ENCODE measurements around the gene RRAS2. TPM values are rescaled to one million over a fixed set of nuclear protein-coding genes. Genes with fewer than 3 reads are reported as not detected.
A peak's percentile ranks its signal among the peaks of the same experiment; 100 is the strongest.

RRAS2 gene
- total RNA-seq, 1 experiment from 2014 or later = 158 TPM

- peaks cover 0 to 3% of the 10 kb centered on the region in 2 experiments; a peak in 1 of 5 replicates for H3K9me3 Mint-ChIP-seq
- no peaks in the 10 kb centered on the region for H3K79me2 ChIP-seq (ENCODE audit: insufficient read depth, low read length)
- WGBS (ENCODE audit: extremely low coverage, insufficient read length, low lambda C conversion rate) = no CpG with 5 or more reads among the region's 4 CpGs
- H3K23me2 ChIP-seq (ENCODE audit: insufficient read length, low read depth, low read length, poor library complexity, severe bottlenecking) = no peaks in the 10 kb centered on the region
- no peaks in the 10 kb centered on the region for H3K36me3 Mint-ChIP-seq (ENCODE audit: insufficient read depth in 1 of 3, low read depth in 3 of 3)
- H2BK12ac ChIP-seq (ENCODE audit: insufficient read length, low read depth, low read length) = no peak overlapping the region
- H4K8ac ChIP-seq (replicated peaks; ENCODE audit: insufficient read length, low read depth, low read length) = no peak overlapping the region
- H3K9ac ChIP-seq (ENCODE audit: extremely low read depth, insufficient read length, low read length) = no peak overlapping the region
- H3K27ac Mint-ChIP-seq = peak overlapping the region in 2 of 3 experiments; percentile 11 to 83; a peak in 3 of 7 replicates
- H2AK5ac ChIP-seq (ENCODE audit: insufficient read length, low read length) = no peak overlapping the region
- H3K79me1 ChIP-seq (ENCODE audit: insufficient read depth, low read depth, low read length, poor library complexity, severe bottlenecking) = no peaks in the 10 kb centered on the region
- H3K27ac ChIP-seq (ENCODE audit: insufficient read length, low read depth, low read length) = no peak overlapping the region
- no peak overlapping the region for H2BK20ac ChIP-seq (ENCODE audit: low read depth, low read length, poor library complexity, severe bottlenecking)
- H3K18ac ChIP-seq (ENCODE audit: insufficient read length, low read depth, low read length) = no peak overlapping the region
- H4K20me1 ChIP-seq (ENCODE audit: control insufficient read depth, insufficient read depth, insufficient read length) = no peaks in the 10 kb centered on the region
- H2BK5ac ChIP-seq (ENCODE audit: insufficient read length, low read length) = no peak overlapping the region
- H3K23ac ChIP-seq (ENCODE audit: insufficient read length, low read depth, low read length) = no peak overlapping the region
- H3K27me3 ChIP-seq (ENCODE audit: insufficient read depth, low read length) = no peaks in the 10 kb centered on the region; the same call in 1 of the 2 replicates
- H2AFZ ChIP-seq (ENCODE audit: low read length) = no peak overlapping the region
- no peak overlapping the region for H4K5ac ChIP-seq (ENCODE audit: insufficient read length, low read depth, low read length)
- no peaks in the 10 kb centered on the region for H3K9me3 ChIP-seq (ENCODE audit: control insufficient read depth, low read depth, low read length)
- H3K14ac ChIP-seq (ENCODE audit: insufficient read depth, low read length) = no peak overlapping the region
- DNase-seq = peak; percentile 55
- no peak overlapping the region for H2BK15ac ChIP-seq (ENCODE audit: low read depth, low read length)
- no peak overlapping the region for H2BK120ac ChIP-seq (ENCODE audit: low read depth, low read length, poor library complexity, severe bottlenecking)
- peaks cover 28 to 32% of the 10 kb centered on the region in 2 experiments for H3K4me1 Mint-ChIP-seq
- H3K56ac ChIP-seq (ENCODE audit: insufficient read length, low read depth, low read length) = no peak overlapping the region
- H3T11ph ChIP-seq (ENCODE audit: low read length) = no peak overlapping the region
- H3K4me3 Mint-ChIP-seq = no peak overlapping the region
- H4K91ac ChIP-seq (ENCODE audit: insufficient read length, low read depth, low read length) = no peak overlapping the region
- TF ChIP-seq CTCF (conservative IDR thresholded peaks at IDR 0.05) = peak; percentile 61
- no peak overlapping the region for H3K4ac ChIP-seq (ENCODE audit: low read depth, low read length)
- peaks cover 2% of the 10 kb centered on the region for H3K4me1 ChIP-seq (ENCODE audit: insufficient read depth, low read length)
- H3K27me3 Mint-ChIP-seq (ENCODE audit: low read depth) = peaks cover 11% of the 10 kb centered on the region
- no peak overlapping the region for H3K4me2 ChIP-seq (ENCODE audit: insufficient read depth, insufficient read length, low read length)
Measured at GRCh38 chr11:14374922-14375830, 16.2 kb upstream of the RRAS2 start.

Measured in H9 (cell line).